Measurements from ENCODE around the gene BMPR1A. TPM values are rescaled to one million over a fixed set of nuclear protein-coding genes. Genes with fewer than 3 reads are reported as not detected.

The BMPR1A gene
- total RNA-seq, 1 experiment from 2014 or later, result 24.3 TPM

- Histone ChIP-seq H3K9me2 (ENCODE audit: insufficient read depth) (no peaks in the 10 kb centered on the region), H3K79me2 (ENCODE audit: low read depth) (no peaks in the 10 kb centered on the region), H4K20me1 (ENCODE audit: insufficient read depth) (no peaks in the 10 kb centered on the region), H3K27ac (peak overlapping the region; percentile 37; the same call in 1 of the 2 replicates), H3K36me3 (ENCODE audit: low read depth) (no peaks in the 10 kb centered on the region), H3K4me1 (replicated peaks; ENCODE audit: insufficient read depth) (peaks cover 34% of the 10 kb centered on the region), H2AFZ (no peak overlapping the region), H3K27me3 (ENCODE audit: insufficient read depth, low read depth) (no peaks in the 10 kb centered on the region), H3K4me2 (peak overlapping the region; percentile 38), H3K4me3 (no peak overlapping the region), H3F3A (ENCODE audit: insufficient read depth, low read depth) (no peaks in the 10 kb centered on the region), H3K9me3 (ENCODE audit: insufficient read depth, low read depth) (no peaks in the 10 kb centered on the region)
- CTCF ChIA-PET, result no interaction called here
- BruUV-seq (replicated peaks), result TSS peak; percentile 13
- POLR2A ChIA-PET (ENCODE audit: unreplicated experiment), result interaction anchor here (0.6 kb wide), 1 partner anchor 138 kb away, joined by 6 read pairs; no protein-coding TSS in a partner anchor
- TF ChIP-seq EZH2 (IDR thresholded peaks at IDR 0.05; ENCODE audit: low read depth), result no peak
- TF ChIP-seq CTCF (conservative IDR thresholded peaks at IDR 0.05), result no peak
- DNase-seq, result no peak
- intact Hi-C loops (cut with micrococcal nuclease; ENCODE audit: unreplicated experiment), result no loop called here
These were observed 197.6 kb downstream of the BMPR1A start for GRCh38 chr10:86953747-86954680.

GRCh38 chr10:86954681-86955500 lies 198.5 kb downstream of the BMPR1A start:
- ChIA-PET POLR2A (ENCODE audit: unreplicated experiment) (no interaction called here), CTCF (no interaction called here)
- H3K9me3 ChIP-seq (ENCODE audit: insufficient read depth, low read depth), result no peaks in the 10 kb centered on the region
- H3K79me2 ChIP-seq (ENCODE audit: low read depth), result no peaks in the 10 kb centered on the region
- TF ChIP-seq EZH2 (IDR thresholded peaks at IDR 0.05; ENCODE audit: low read depth) (no peak), CTCF (conservative IDR thresholded peaks at IDR 0.05) (no peak)
- no peaks in the 10 kb centered on the region for H3K27me3 ChIP-seq (ENCODE audit: insufficient read depth, low read depth)
- peaks cover 42% of the 10 kb centered on the region for H3K4me1 ChIP-seq (replicated peaks; ENCODE audit: insufficient read depth)
- no peak overlapping the region for H3K4me3 ChIP-seq
- no peak for DNase-seq
- no peak overlapping the region for H3K27ac ChIP-seq
- H3K9me2 ChIP-seq (ENCODE audit: insufficient read depth), result no peaks in the 10 kb centered on the region
- H2AFZ ChIP-seq, result no peak overlapping the region
- BruUV-seq (replicated peaks), result no TSS peak
- no peak overlapping the region for H3K4me2 ChIP-seq
- intact Hi-C loops (cut with micrococcal nuclease; ENCODE audit: unreplicated experiment), result loop anchor here (5.0 kb wide), 1 partner anchor 553 kb away; no protein-coding TSS in a partner anchor
- no peaks in the 10 kb centered on the region for H4K20me1 ChIP-seq (ENCODE audit: insufficient read depth)
- H3K36me3 ChIP-seq (ENCODE audit: low read depth), result no peaks in the 10 kb centered on the region
- H3F3A ChIP-seq (ENCODE audit: insufficient read depth, low read depth), result no peaks in the 10 kb centered on the region

GRCh38 chr10:86955501-86956194 lies 199.2 kb downstream of the BMPR1A start:
- H3K79me2 ChIP-seq (ENCODE audit: low read depth), result no peaks in the 10 kb centered on the region
- no peak overlapping the region for H3K4me3 ChIP-seq
- H3K27me3 ChIP-seq (ENCODE audit: insufficient read depth, low read depth), result no peaks in the 10 kb centered on the region
- peaks cover 4% of the 10 kb centered on the region; the same call in 1 of the 2 replicates for H3F3A ChIP-seq (ENCODE audit: insufficient read depth, low read depth)
- POLR2A ChIA-PET (ENCODE audit: unreplicated experiment), result no interaction called here
- intact Hi-C loops (cut with micrococcal nuclease; ENCODE audit: unreplicated experiment), result loop anchor here (5.0 kb wide), 1 partner anchor 553 kb away; no protein-coding TSS in a partner anchor
- TF ChIP-seq CTCF (conservative IDR thresholded peaks at IDR 0.05) (no peak), EZH2 (IDR thresholded peaks at IDR 0.05; ENCODE audit: low read depth) (no peak)
- H3K4me1 ChIP-seq (replicated peaks; ENCODE audit: insufficient read depth), result peaks cover 44% of the 10 kb centered on the region
- no peak for DNase-seq
- H3K36me3 ChIP-seq (ENCODE audit: low read depth), result no peaks in the 10 kb centered on the region
- BruUV-seq (replicated peaks), result no TSS peak
- H3K27ac ChIP-seq, result no peak overlapping the region
- CTCF ChIA-PET, result no interaction called here
- H3K9me2 ChIP-seq (ENCODE audit: insufficient read depth), result no peaks in the 10 kb centered on the region
- H2AFZ ChIP-seq, result no peak overlapping the region
- H4K20me1 ChIP-seq (ENCODE audit: insufficient read depth), result no peaks in the 10 kb centered on the region
- no peak overlapping the region for H3K4me2 ChIP-seq
- no peaks in the 10 kb centered on the region for H3K9me3 ChIP-seq (ENCODE audit: insufficient read depth, low read depth)

Measured in PC-9 (cell line).